Left ventricle myocardium inferior (tissue), 1 donor: Measurements from ENCODE around the gene WDR77. TPM values are rescaled to one million over a fixed set of nuclear protein-coding genes. Genes with fewer than 3 reads are reported as not detected.

ENCODE experiments used
- DNase-seq: peaks from one replicate; pipeline ENCODE4 v3.0.0-alpha.2; 2020
- H3K27ac ChIP-seq: fragments of 200-600 bp; replicated peaks from 2 replicates; pipeline ENCODE4 v1.8.0; 2021
- H3K27me3 ChIP-seq: fragments of 200-600 bp; 2 replicates; pipeline ENCODE4 v1.8.0; 2021; ENCODE audit warnings: low read depth
- H3K36me3 ChIP-seq: fragments of 200-600 bp; 2 replicates; pipeline ENCODE4 v1.8.0; 2021
- H3K4me1 ChIP-seq: fragments of 200-600 bp; 2 replicates; pipeline ENCODE4 v1.8.0; 2021
- H3K4me3 ChIP-seq: fragments of 200-600 bp; 2 replicates; pipeline ENCODE4 v1.8.0; 2021; ENCODE audit warnings: mild to moderate bottlenecking, moderate library complexity
- H3K9me3 ChIP-seq: fragments of 200-600 bp; replicated peaks from 2 replicates; pipeline ENCODE4 v1.8.0; 2021
- CTCF ChIP-seq: fragments of 200-600 bp; IDR thresholded peaks from 2 replicates; pipeline ENCODE4 v1.8.0; 2021; ENCODE audit warnings: antibody characterized with exemption, mild to moderate bottlenecking, borderline replicate concordance
- intact Hi-C: fragments of 100-400 bp; cut with micrococcal nuclease; formaldehyde crosslinking; loops from one replicate; pipeline ENCODE4 v1.11.0; 2022
- total RNA-seq: library from RNA; stranded (reverse); fragmentation: NEBNext Ultra II Directional; extraction: Animal tissue kit (Norgen Biotek cat#: 25700); gene quantifications from one replicate; pipeline ENCODE4 v1.2.1, GENCODE V29; 2021
- donor health status: DM: no; HTN: yes; CAD: no; lungs with severe emphysema.

Gene WDR77
- total RNA-seq, 1 donor from 2014 or later: 30.7 TPM

- Histone ChIP-seq H3K36me3 (peaks cover 21% of the 10 kb centered on the region), H3K4me1 (peaks cover 45% of the 10 kb centered on the region), H3K27me3 (no peaks in the 10 kb centered on the region), H3K9me3 (no peaks in the 10 kb centered on the region), H3K4me3 (no peak overlapping the region), H3K27ac (peak overlapping the region; percentile 76)
- no peak for TF ChIP-seq CTCF
- DNase-seq: no peak
- intact Hi-C loops: no loop called here
These were observed 27.2 kb upstream of the WDR77 start for GRCh38 chr1:111476214-111476613.

DNA sequence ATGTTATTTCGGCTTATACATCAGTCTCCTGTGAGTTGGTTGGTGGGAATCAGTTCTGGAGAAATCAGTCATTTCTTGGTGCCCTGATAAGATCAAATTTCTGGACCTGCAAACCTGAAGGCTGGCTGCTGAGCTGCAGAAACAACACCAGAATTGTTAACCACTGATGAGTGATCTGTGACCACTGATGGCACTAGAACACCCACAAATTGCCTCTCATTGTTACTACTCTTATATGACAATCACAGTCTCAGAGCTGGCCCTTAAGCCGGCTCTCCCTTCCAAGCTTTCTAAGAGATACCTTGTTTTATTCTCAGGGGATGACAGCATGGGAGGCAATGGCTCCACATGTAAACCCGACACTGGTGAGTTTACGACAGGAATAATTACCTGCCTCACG is 26.6 kb upstream of the WDR77 start:
- intact Hi-C loops: no loop called here
- no peak overlapping the region for H3K4me3 ChIP-seq
- H3K27me3 ChIP-seq: no peaks in the 10 kb centered on the region
- H3K36me3 ChIP-seq: peaks cover 26% of the 10 kb centered on the region
- H3K9me3 ChIP-seq: no peaks in the 10 kb centered on the region
- no peak for DNase-seq
- peaks cover 43% of the 10 kb centered on the region for H3K4me1 ChIP-seq
- no peak for TF ChIP-seq CTCF
- peak overlapping the region; percentile 76 for H3K27ac ChIP-seq

- Histone ChIP-seq H3K27ac (peak overlapping the region; percentile 76), H3K36me3 (peaks cover 38% of the 10 kb centered on the region), H3K4me1 (peaks cover 43% of the 10 kb centered on the region), H3K27me3 (no peaks in the 10 kb centered on the region), H3K9me3 (no peaks in the 10 kb centered on the region), H3K4me3 (peak overlapping the region; percentile 46)
- TF ChIP-seq CTCF: no peak
- DNase-seq: no peak
- intact Hi-C loops: no loop called here
These were observed 25.5 kb upstream of the WDR77 start for GRCh38 chr1:111474521-111474920.

DNA sequence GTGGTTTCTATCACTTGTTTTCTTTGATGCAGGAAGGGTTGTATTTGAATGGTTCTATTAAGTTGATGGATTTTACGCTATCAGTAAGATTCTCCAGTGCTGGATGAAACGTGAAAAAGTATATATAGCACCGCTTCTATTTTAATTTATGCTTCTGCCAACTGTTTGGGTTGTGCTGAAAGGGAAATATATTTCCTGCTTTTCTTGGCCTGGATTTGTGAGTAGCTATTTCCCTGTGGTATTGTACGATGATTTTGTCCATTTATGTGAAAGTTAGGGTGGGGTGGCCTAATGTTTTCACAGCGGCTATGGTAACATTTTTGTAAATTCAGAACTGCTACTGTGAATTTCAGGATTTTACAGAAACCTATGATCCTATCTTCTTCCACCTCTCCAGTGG is 25.1 kb upstream of the WDR77 start:
- intact Hi-C loops: no loop called here
- Histone ChIP-seq H3K36me3 (peaks cover 42% of the 10 kb centered on the region), H3K27ac (peak overlapping the region; percentile 76), H3K4me3 (peak overlapping the region; percentile 46), H3K4me1 (peaks cover 43% of the 10 kb centered on the region), H3K27me3 (no peaks in the 10 kb centered on the region), H3K9me3 (no peaks in the 10 kb centered on the region)
- no peak for DNase-seq
- TF ChIP-seq CTCF: no peak

GRCh38 chr1:111471538-111471937 is 22.5 kb upstream of the WDR77 start:
- H3K36me3 ChIP-seq: peaks cover 58% of the 10 kb centered on the region
- peak overlapping the region; percentile 76 for H3K27ac ChIP-seq
- intact Hi-C loops: no loop called here

More at GRCh38 chr1:111471538-111471937, 22.5 kb upstream of the WDR77 start:
- no peaks in the 10 kb centered on the region for H3K9me3 ChIP-seq
- peaks cover 51% of the 10 kb centered on the region for H3K4me1 ChIP-seq
- TF ChIP-seq CTCF: no peak
- H3K27me3 ChIP-seq: no peaks in the 10 kb centered on the region
- no peak overlapping the region for H3K4me3 ChIP-seq
- no peak for DNase-seq
